ENCODE data around the gene ZDHHC12.
A peak's percentile ranks its signal among the peaks of the same experiment; 100 is the strongest.
"Not testable (repeated sequence)": the region's sequence is repeated elsewhere in the genome, so short reads cannot be mapped to it uniquely, and the experiment has no call there.

ZDHHC12 gene

GRCh38 chr9:128707446-128707845 lies 16.5 kb downstream of the ZDHHC12 start:
- no peak for DNase-seq (ENCODE audit: low spot score)

GRCh38 chr9:128706671-128707381 lies 17.1 kb downstream of the ZDHHC12 start:
- DNase-seq (ENCODE audit: low spot score), result no peak

GRCh38 chr9:128706045-128706444 lies 17.9 kb downstream of the ZDHHC12 start:
- no peak for DNase-seq (ENCODE audit: low spot score)

GRCh38 chr9:128705051-128705965 lies 18.6 kb downstream of the ZDHHC12 start:
- no peak for DNase-seq (ENCODE audit: low spot score)

GRCh38 chr9:128704356-128704670 lies 19.6 kb downstream of the ZDHHC12 start:
- DNase-seq (ENCODE audit: low spot score), result no peak

- no peak for DNase-seq (ENCODE audit: low spot score)
These were observed 20.1 kb downstream of the ZDHHC12 start for GRCh38 chr9:128703616-128704355.

GRCh38 chr9:128702949-128703615 lies 20.8 kb downstream of the ZDHHC12 start:
- DNase-seq (ENCODE audit: low spot score), result no peak

GRCh38 chr9:128702445-128702948 lies 21.4 kb downstream of the ZDHHC12 start, which contains the start of gene PKN3:
PKN3 (plus strand) TSS chr9:128702503; CDS start chr9:128702916, 413 bp downstream.
- DNase-seq (ENCODE audit: low spot score), result peak; percentile 96

- no peak for DNase-seq (ENCODE audit: low spot score)
These were observed 22.6 kb downstream of the ZDHHC12 start for GRCh38 chr9:128701227-128701854.

- not testable (repeated sequence) for DNase-seq (ENCODE audit: low spot score)
These were observed 24.7 kb downstream of the ZDHHC12 start for GRCh38 chr9:128699096-128699795.

GRCh38 chr9:128696923-128697707 lies 26.8 kb downstream of the ZDHHC12 start:
- no peak for DNase-seq (ENCODE audit: low spot score)

GRCh38 chr9:128694344-128694743 lies 29.6 kb downstream of the ZDHHC12 start:
- DNase-seq (ENCODE audit: low spot score), result no peak

- not testable (repeated sequence) for DNase-seq (ENCODE audit: low spot score)
These were observed 30.2 kb downstream of the ZDHHC12 start for GRCh38 chr9:128693738-128694137.

- no peak for DNase-seq (ENCODE audit: low spot score)
These were observed 33.3 kb downstream of the ZDHHC12 start for GRCh38 chr9:128690684-128691034.

- peak; percentile 78 for DNase-seq (ENCODE audit: low spot score)
These were observed 33.9 kb downstream of the ZDHHC12 start for GRCh38 chr9:128689820-128690683.

GRCh38 chr9:128689293-128689774 lies 34.6 kb downstream of the ZDHHC12 start:
- no peak for DNase-seq (ENCODE audit: low spot score)

GRCh38 chr9:128688501-128689292 lies 35.2 kb downstream of the ZDHHC12 start, which contains the start of gene SET:
SET (plus strand) TSS chr9:128689222; CDS start chr9:128689583, 361 bp downstream.
- DNase-seq (ENCODE audit: low spot score), result peak; percentile 99

- DNase-seq (ENCODE audit: low spot score), result no peak
These were observed 36.5 kb downstream of the ZDHHC12 start for GRCh38 chr9:128687453-128687852.
